K562 (cell line): Measurements from ENCODE around the gene ZNF343. TPM values are rescaled to one million over a fixed set of nuclear protein-coding genes. Genes with fewer than 3 reads are reported as not detected.

Source experiments
- ATAC-seq: fragments of 200-7000 bp; cut with Tn5 transposase; 3 replicates; pipeline ENCODE4 v1.9.1; 2020; ENCODE audit warnings: moderate library complexity
- BruUV-seq: library from RNA; stranded (reverse); fragments of 400-500 nt; replicated peaks from 2 replicates; lab custom pipeline; 2021; lab: Mats Ljungman, UMichigan
- CTCF ChIA-PET: fragments of 300-600 bp; formaldehyde crosslinking; extraction: SDS; loops from one replicate; lab custom pipeline; 2021; ENCODE audit warnings: low intra/inter-chr PET ratio; lab: Yijun Ruan, JAX
- POLR2A ChIA-PET: fragments of 300-600, 350-650 bp; sonication (Branson Sonifier 250); formaldehyde crosslinking; extraction: SDS; loops from one replicate; lab custom pipeline; 2021; ENCODE audit warnings: antibody characterized with exemption, inconsistent platforms; lab: Yijun Ruan, JAX
- DNase-seq, 4 experiments: peaks; one replicate each; pipeline versions ENCODE4 v3.0.0 to v3.0.0-alpha.2; 2011 to 2018; ENCODE audit warnings: low spot score in 3 of 4, mixed read lengths in 3 of 4; ENCODE audit errors: extremely low read depth in 1 of 4
- FAIRE-seq: peaks from 2 replicates; lab custom pipeline; 2011; peaks lifted over from hg19 to GRCh38; lab: Jason Lieb, UNC
- H2AFZ ChIP-seq: 2 replicates; pipeline ENCODE4 v1.6.0; 2011; ENCODE audit warnings: low read depth, low read length, control low read depth, inconsistent platforms
- H3K27ac ChIP-seq: fragments of 200-600 bp; 3 replicates; pipeline ENCODE4 v1.8.0; 2011; ENCODE audit warnings: low read depth, mild to moderate bottlenecking, control low read depth, inconsistent platforms, low read length, moderate library complexity, mixed read lengths; ENCODE audit errors: extremely low read depth
- H3K27me3 ChIP-seq, 2 experiments: fragments of 300-600 bp in 1 of 2; 2 replicates in 1 of 2; 3 replicates in 1 of 2; pipeline versions ENCODE4 v1.6.0 to v1.8.0; 2011; ENCODE audit warnings: inconsistent platforms in 2 of 2, low read length in 2 of 2, mild to moderate bottlenecking in 1 of 2, mixed read lengths in 1 of 2, moderate library complexity in 1 of 2; ENCODE audit not compliant: control insufficient read depth in 2 of 2, insufficient read depth in 2 of 2
- H3K36me3 ChIP-seq: fragments of 300-600 bp; 3 replicates; pipeline ENCODE4 v1.8.0; 2011; ENCODE audit warnings: mild to moderate bottlenecking, low read length, inconsistent platforms; ENCODE audit not compliant: control insufficient read depth, insufficient read depth
- H3K4me1 ChIP-seq, 2 experiments: fragments of 200-600 bp in 1 of 2; replicated peaks in 1 of 2; 2 replicates in 1 of 2; 3 replicates in 1 of 2; pipeline versions ENCODE4 v1.5.1 to v1.8.0; 2011; ENCODE audit warnings: inconsistent platforms in 2 of 2, low read length in 2 of 2, mild to moderate bottlenecking in 1 of 2, mixed read lengths in 1 of 2, moderate library complexity in 1 of 2; ENCODE audit not compliant: control insufficient read depth in 2 of 2, insufficient read depth in 2 of 2
- H3K4me2 ChIP-seq: 2 replicates; pipeline ENCODE4 v1.6.1; 2011; ENCODE audit warnings: low read length, control low read depth, inconsistent platforms, mixed read lengths; ENCODE audit not compliant: insufficient read depth
- H3K4me3 ChIP-seq: fragments of 200-600 bp; sonication (generic), shearing (Covaris generic); 2 replicates; pipeline ENCODE4 v1.5.1; 2016; ENCODE audit warnings: control low read depth, inconsistent platforms
- H3K79me2 ChIP-seq: fragments of 200-600 bp; 3 replicates; pipeline ENCODE4 v1.8.0; 2011; ENCODE audit warnings: low read length, inconsistent platforms; ENCODE audit not compliant: control insufficient read depth, insufficient read depth
- H3K9ac ChIP-seq, 2 experiments: 2 replicates each; pipeline versions ENCODE4 v1.6.0 to v1.6.1; 2011; ENCODE audit warnings: low read depth in 2 of 2, low read length in 2 of 2, control low read depth in 1 of 2, inconsistent platforms in 1 of 2, mild to moderate bottlenecking in 1 of 2, mixed read lengths in 1 of 2; ENCODE audit not compliant: insufficient read depth in 1 of 2
- H3K9me1 ChIP-seq: one replicate; pipeline ENCODE4 v1.6.0; 2011; ENCODE audit warnings: inconsistent platforms, mild to moderate bottlenecking, low read length, moderate library complexity; ENCODE audit not compliant: control insufficient read depth, insufficient read depth
- H3K9me3 ChIP-seq: replicated peaks from 2 replicates; pipeline ENCODE4 v1.5.1; 2011; ENCODE audit warnings: low read depth, low read length, inconsistent platforms; ENCODE audit not compliant: control insufficient read depth, insufficient read depth
- H4K20me1 ChIP-seq: replicated peaks from 2 replicates; pipeline ENCODE4 v1.6.1; 2011; ENCODE audit warnings: low read length, inconsistent platforms, mixed read lengths; ENCODE audit not compliant: control insufficient read depth, insufficient read depth
- E2F8 ChIP-seq: fragments of 450-650 bp; IDR thresholded peaks from 2 replicates; pipeline ENCODE4 v1.7.1; 2018; ENCODE audit warnings: mild to moderate bottlenecking, low read depth; ENCODE audit not compliant: partially characterized antibody
- RFX1 ChIP-seq: fragments of 450-650 bp; IDR thresholded peaks from 2 replicates; pipeline ENCODE4 v1.6.1; 2016; ENCODE audit warnings: mild to moderate bottlenecking, moderate library complexity
- WGBS: fragments of 100-300 bp; shearing (Covaris generic); methylation state at CpG from one replicate; pipeline ENCODE4 v1.1.6; 2016; ENCODE audit warnings: low coverage, mixed read lengths; ENCODE audit not compliant: insufficient coverage; ENCODE audit errors: missing lambda C conversion rate; 5-methylcytosine and 5-hydroxymethylcytosine counted together
- in situ Hi-C: fragments of 300-500 bp; cut with MboI; formaldehyde crosslinking; loops from 4 replicates; pipeline ENCODE4 v1.15.0; 2018; ENCODE audit warnings: inconsistent platforms, mixed read lengths
- intact Hi-C: fragments of 100-400 bp; cut with micrococcal nuclease; formaldehyde crosslinking; loops from 2 replicates; pipeline ENCODE4 v1.14.2; 2022
- polyA plus RNA-seq, 8 experiments: library from polyadenylated mRNA; depleted of rRNA in 4 of 8; stranded (reverse) in 5 of 8; unstranded in 3 of 8; fragments of >200 nt; fragmentation: Nextera tagmentation in 2 of 8; fragmentation: Illumina TruSeq in 1 of 8; extraction: Ambion mirVana in 2 of 8; extraction: Trizol in 1 of 8; gene quantifications; 2 replicates each; pipeline versions ENCODE4 v1.2.1 to v1.2.3, GENCODE V29; 2011 to 2014; ENCODE audit warnings: inconsistent platforms in 1 of 8, missing spikeins in 1 of 8
- small RNA-seq: library from RNA; depleted of rRNA; stranded (forward); fragments of <200 nt; gene quantifications from one replicate; pipeline ENCODE3, GENCODE V24; 2014
- total RNA-seq, 7 experiments: library from RNA; depleted of rRNA in 6 of 7; stranded (reverse); fragments of >200 nt in 6 of 7; fragmentation: Illumina TruSeq in 2 of 7; extraction: Trizol in 2 of 7; gene quantifications; 2 replicates each; pipeline versions ENCODE4 v1.2.1 to v1.2.3, GENCODE V29; 2011 to 2021; ENCODE audit warnings: low replicate concordance in 1 of 7
- TF ChIP-seq, protein P1 (sequence below): fragments of 450-650 bp; IDR thresholded peaks from 2 replicates; pipeline ENCODE4 v1.6.1; 2016

The ZNF343 gene
- total and polyA plus RNA-seq, 9 of the 15 experiments (the other 6 are each of a cell fraction or from before 2014, with no cell fraction given), result 1.4 to 9.8 (median 6.4) TPM

- 5% methylated on average over 4 of the region's 4 CpGs for WGBS
- in situ Hi-C loops, result loop anchor here (10.0 kb wide), 1 partner anchor 232 kb away; no protein-coding TSS in a partner anchor
- H3K79me2 ChIP-seq, result no peaks in the 10 kb centered on the region
Observed at GRCh38 chr20:2446845-2447244, 61.9 kb downstream of the ZNF343 start.

More at GRCh38 chr20:2446845-2447244, 61.9 kb downstream of the ZNF343 start:
- no peak overlapping the region for H3K27ac ChIP-seq
- DNase-seq, result no peak
- peaks cover 0 to 3% of the 10 kb centered on the region in 2 experiments; a peak in 1 of 5 replicates for H3K27me3 ChIP-seq
- no TSS peak for BruUV-seq
- ChIA-PET POLR2A (interaction anchor here (1.2 kb wide), 1 partner anchor 22 kb away, joined by 4 read pairs; no protein-coding TSS in a partner anchor), CTCF (no interaction called here)
- no peaks in the 10 kb centered on the region for H3K36me3 ChIP-seq
- H3K9me1 ChIP-seq, result no peaks in the 10 kb centered on the region
- no peak overlapping the region for H3K4me3 ChIP-seq
- H3K9ac ChIP-seq, result no peak overlapping the region
- ATAC-seq, result no peak
- intact Hi-C loops, result no loop called here
- H4K20me1 ChIP-seq, result no peaks in the 10 kb centered on the region; the same call in 1 of the 2 replicates
- no peak overlapping the region for H3K4me2 ChIP-seq
- FAIRE-seq, result no peak
- H2AFZ ChIP-seq, result no peak overlapping the region
- no peak for TF ChIP-seq E2F8
- TF ChIP-seq, protein P1, sequence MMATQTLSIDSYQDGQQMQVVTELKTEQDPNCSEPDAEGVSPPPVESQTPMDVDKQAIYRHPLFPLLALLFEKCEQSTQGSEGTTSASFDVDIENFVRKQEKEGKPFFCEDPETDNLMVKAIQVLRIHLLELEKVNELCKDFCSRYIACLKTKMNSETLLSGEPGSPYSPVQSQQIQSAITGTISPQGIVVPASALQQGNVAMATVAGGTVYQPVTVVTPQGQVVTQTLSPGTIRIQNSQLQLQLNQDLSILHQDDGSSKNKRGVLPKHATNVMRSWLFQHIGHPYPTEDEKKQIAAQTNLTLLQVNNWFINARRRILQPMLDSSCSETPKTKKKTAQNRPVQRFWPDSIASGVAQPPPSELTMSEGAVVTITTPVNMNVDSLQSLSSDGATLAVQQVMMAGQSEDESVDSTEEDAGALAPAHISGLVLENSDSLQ, result peak; percentile 42
- peak; percentile 57 for TF ChIP-seq RFX1
- no peaks in the 10 kb centered on the region for H3K9me3 ChIP-seq
- no peaks in the 10 kb centered on the region for H3K4me1 ChIP-seq

Small RNA genes within 50 kb of the gene (small RNA-seq; reads per million reads assigned to genes)
- not detected for gene RF00019

Other genes starting within 250 kb of the ZNF343 start
- gene TGM3, start 212.9 kb downstream of the ZNF343 start, total RNA-seq (2014; rRNA removed), result not detected in 2 replicates
- gene TGM3, start 212.9 kb downstream of the ZNF343 start, total RNA-seq (2014; rRNA removed; fragmentation: Illumina TruSeq; extraction: Trizol), result not detected in 2 replicates
- not detected in 2 replicates for gene TGM3, start 212.9 kb downstream of the ZNF343 start, total RNA-seq (2015; rRNA removed; fragmentation: Illumina TruSeq; extraction: Trizol)
- gene TGM3, start 212.9 kb downstream of the ZNF343 start, total RNA-seq (2021), result not detected in 2 replicates
- not detected in 2 replicates for gene TGM3, start 212.9 kb downstream of the ZNF343 start, polyA plus RNA-seq (2011; rRNA removed)
- gene TGM3, start 212.9 kb downstream of the ZNF343 start, polyA plus RNA-seq (2014; fragmentation: Illumina TruSeq; extraction: Trizol), result not detected in 2 replicates
- gene TGM3, start 212.9 kb downstream of the ZNF343 start, polyA plus RNA-seq (2014; fragmentation: Nextera tagmentation; extraction: Ambion mirVana), result not detected
- gene TGM3, start 212.9 kb downstream of the ZNF343 start, polyA plus RNA-seq (2014; rRNA removed), result not detected in 2 replicates
- gene TGM6, start 128.0 kb downstream of the ZNF343 start, total RNA-seq (2014; rRNA removed), result not detected in 2 replicates
- not detected in 2 replicates for gene TGM6, start 128.0 kb downstream of the ZNF343 start, total RNA-seq (2014; rRNA removed; fragmentation: Illumina TruSeq; extraction: Trizol)
- gene TGM6, start 128.0 kb downstream of the ZNF343 start, total RNA-seq (2015; rRNA removed; fragmentation: Illumina TruSeq; extraction: Trizol), result not detected in 2 replicates
- not detected in 2 replicates for gene TGM6, start 128.0 kb downstream of the ZNF343 start, total RNA-seq (2021)
- not detected in 2 replicates for gene TGM6, start 128.0 kb downstream of the ZNF343 start, polyA plus RNA-seq (2011; rRNA removed)
- gene TGM6, start 128.0 kb downstream of the ZNF343 start, polyA plus RNA-seq (2014; fragmentation: Illumina TruSeq; extraction: Trizol), result not detected in 2 replicates
- not detected for gene TGM6, start 128.0 kb downstream of the ZNF343 start, polyA plus RNA-seq (2014; fragmentation: Nextera tagmentation; extraction: Ambion mirVana)
- gene TGM6, start 128.0 kb downstream of the ZNF343 start, polyA plus RNA-seq (2014; rRNA removed), result not detected in 2 replicates
- gene SNRPB, start 38.1 kb downstream of the ZNF343 start, total RNA-seq (2014; rRNA removed), result 491 and 504 TPM in 2 replicates
- gene SNRPB, start 38.1 kb downstream of the ZNF343 start, total RNA-seq (2014; rRNA removed; fragmentation: Illumina TruSeq; extraction: Trizol), result 181 and 186 TPM in 2 replicates
- 277 and 293 TPM in 2 replicates for gene SNRPB, start 38.1 kb downstream of the ZNF343 start, total RNA-seq (2015; rRNA removed; fragmentation: Illumina TruSeq; extraction: Trizol)
- gene SNRPB, start 38.1 kb downstream of the ZNF343 start, total RNA-seq (2021), result 428 and 431 TPM in 2 replicates
- gene SNRPB, start 38.1 kb downstream of the ZNF343 start, polyA plus RNA-seq (2011; rRNA removed), result 266 and 369 TPM in 2 replicates
- gene SNRPB, start 38.1 kb downstream of the ZNF343 start, polyA plus RNA-seq (2014; fragmentation: Illumina TruSeq; extraction: Trizol), result 186 and 337 TPM in 2 replicates
- gene SNRPB, start 38.1 kb downstream of the ZNF343 start, polyA plus RNA-seq (2014; fragmentation: Nextera tagmentation; extraction: Ambion mirVana), result 10 to 100 TPM; 13.1 to 65.7 TPM
- 488 and 615 TPM in 2 replicates for gene SNRPB, start 38.1 kb downstream of the ZNF343 start, polyA plus RNA-seq (2014; rRNA removed)
- not detected in 2 replicates for gene TMC2, start 27.7 kb upstream of the ZNF343 start, total RNA-seq (2014; rRNA removed)
- gene TMC2, start 27.7 kb upstream of the ZNF343 start, total RNA-seq (2014; rRNA removed; fragmentation: Illumina TruSeq; extraction: Trizol), result not detected in 2 replicates
- not detected in 2 replicates for gene TMC2, start 27.7 kb upstream of the ZNF343 start, total RNA-seq (2015; rRNA removed; fragmentation: Illumina TruSeq; extraction: Trizol)
- not detected in 2 replicates for gene TMC2, start 27.7 kb upstream of the ZNF343 start, total RNA-seq (2021)
- gene TMC2, start 27.7 kb upstream of the ZNF343 start, polyA plus RNA-seq (2011; rRNA removed), result not detected in 2 replicates
- not detected in 2 replicates for gene TMC2, start 27.7 kb upstream of the ZNF343 start, polyA plus RNA-seq (2014; fragmentation: Illumina TruSeq; extraction: Trizol)
- not detected for gene TMC2, start 27.7 kb upstream of the ZNF343 start, polyA plus RNA-seq (2014; fragmentation: Nextera tagmentation; extraction: Ambion mirVana)
- not detected in 2 replicates for gene TMC2, start 27.7 kb upstream of the ZNF343 start, polyA plus RNA-seq (2014; rRNA removed)
- gene NOP56, start 143.7 kb upstream of the ZNF343 start, total RNA-seq (2014; rRNA removed), result 528 and 570 TPM in 2 replicates
- 581 and 590 TPM in 2 replicates for gene NOP56, start 143.7 kb upstream of the ZNF343 start, total RNA-seq (2014; rRNA removed; fragmentation: Illumina TruSeq; extraction: Trizol)
- 631 and 697 TPM in 2 replicates for gene NOP56, start 143.7 kb upstream of the ZNF343 start, total RNA-seq (2015; rRNA removed; fragmentation: Illumina TruSeq; extraction: Trizol)
- 393 and 397 TPM in 2 replicates for gene NOP56, start 143.7 kb upstream of the ZNF343 start, total RNA-seq (2021)
- 376 and 404 TPM in 2 replicates for gene NOP56, start 143.7 kb upstream of the ZNF343 start, polyA plus RNA-seq (2011; rRNA removed)
- gene NOP56, start 143.7 kb upstream of the ZNF343 start, polyA plus RNA-seq (2014; fragmentation: Illumina TruSeq; extraction: Trizol), result 441 and 482 TPM in 2 replicates
- gene NOP56, start 143.7 kb upstream of the ZNF343 start, polyA plus RNA-seq (2014; fragmentation: Nextera tagmentation; extraction: Ambion mirVana), result 100 to 1,000 TPM; 295 to 439 TPM
- gene NOP56, start 143.7 kb upstream of the ZNF343 start, polyA plus RNA-seq (2014; rRNA removed), result 427 and 428 TPM in 2 replicates
- gene IDH3B, start 155.3 kb upstream of the ZNF343 start, total RNA-seq (2014; rRNA removed), result 168 and 199 TPM in 2 replicates
- gene IDH3B, start 155.3 kb upstream of the ZNF343 start, total RNA-seq (2014; rRNA removed; fragmentation: Illumina TruSeq; extraction: Trizol), result 122 and 130 TPM in 2 replicates
- gene IDH3B, start 155.3 kb upstream of the ZNF343 start, total RNA-seq (2015; rRNA removed; fragmentation: Illumina TruSeq; extraction: Trizol), result 130 and 133 TPM in 2 replicates
- 148 and 157 TPM in 2 replicates for gene IDH3B, start 155.3 kb upstream of the ZNF343 start, total RNA-seq (2021)
- 224 and 343 TPM in 2 replicates for gene IDH3B, start 155.3 kb upstream of the ZNF343 start, polyA plus RNA-seq (2011; rRNA removed)
- gene IDH3B, start 155.3 kb upstream of the ZNF343 start, polyA plus RNA-seq (2014; fragmentation: Illumina TruSeq; extraction: Trizol), result 151 and 155 TPM in 2 replicates
- gene IDH3B, start 155.3 kb upstream of the ZNF343 start, polyA plus RNA-seq (2014; fragmentation: Nextera tagmentation; extraction: Ambion mirVana), result 10 to 100 TPM; 91.7 to 92.3 TPM
- gene IDH3B, start 155.3 kb upstream of the ZNF343 start, polyA plus RNA-seq (2014; rRNA removed), result 196 and 222 TPM in 2 replicates
- gene EBF4, start 183.9 kb upstream of the ZNF343 start, total RNA-seq (2014; rRNA removed), result 0.09 TPM in 1 of 2 replicates, not detected in the other
- gene EBF4, start 183.9 kb upstream of the ZNF343 start, total RNA-seq (2014; rRNA removed; fragmentation: Illumina TruSeq; extraction: Trizol), result not detected in 2 replicates
- gene EBF4, start 183.9 kb upstream of the ZNF343 start, total RNA-seq (2015; rRNA removed; fragmentation: Illumina TruSeq; extraction: Trizol), result not detected in 2 replicates
- not detected in 2 replicates for gene EBF4, start 183.9 kb upstream of the ZNF343 start, total RNA-seq (2021)
- 0.04 TPM in 1 of 2 replicates, not detected in the other for gene EBF4, start 183.9 kb upstream of the ZNF343 start, polyA plus RNA-seq (2011; rRNA removed)
- not detected in 2 replicates for gene EBF4, start 183.9 kb upstream of the ZNF343 start, polyA plus RNA-seq (2014; fragmentation: Illumina TruSeq; extraction: Trizol)
- gene EBF4, start 183.9 kb upstream of the ZNF343 start, polyA plus RNA-seq (2014; fragmentation: Nextera tagmentation; extraction: Ambion mirVana), result not detected
- gene EBF4, start 183.9 kb upstream of the ZNF343 start, polyA plus RNA-seq (2014; rRNA removed), result not detected in 2 replicates